Thyroid gland (tissue), 4 donors: Measurements from ENCODE around the gene MKNK1. TPM values are rescaled to one million over a fixed set of nuclear protein-coding genes. Genes with fewer than 3 reads are reported as not detected.

ENCODE experiments used
- DNase-seq, 2 donors: peaks; one replicate each; pipeline ENCODE4 v3.0.0-alpha.2; 2019
- H3K27ac ChIP-seq, 3 donors: fragments of 200-600 bp; sonication (generic); 1 replicate in 2 of 3; 2 replicates in 1 of 3; pipeline ENCODE4 v1.5.1; 2016 to 2019; ENCODE audit warnings: mild to moderate bottlenecking in 1 of 3, moderate library complexity in 1 of 3
- H3K27me3 ChIP-seq: fragments of 200-600 bp; sonication (generic); one replicate; pipeline ENCODE4 v1.5.1; 2019
- H3K36me3 ChIP-seq, 2 donors: fragments of 200-600 bp; sonication (generic); one replicate each; pipeline ENCODE4 v1.5.1; 2016 to 2019
- H3K4me1 ChIP-seq, 2 donors: fragments of 200-600 bp; sonication (generic); one replicate each; pipeline ENCODE4 v1.5.1; 2017 to 2019
- H3K4me3 ChIP-seq, 3 donors: fragments of 200-600 bp; sonication (generic); replicated peaks in 1 of 3; 1 replicate in 2 of 3; 2 replicates in 1 of 3; pipeline ENCODE4 v1.5.1; 2016; ENCODE audit warnings: mild to moderate bottlenecking in 1 of 3
- H3K9me3 ChIP-seq: fragments of 200-600 bp; sonication (generic); one replicate; pipeline ENCODE4 v1.5.1; 2017
- CTCF ChIP-seq, 6 experiments: fragments of 200-600 bp in 3 of 6; fragments of 450-650 bp in 3 of 6; sonication (generic) in 3 of 6; IDR thresholded peaks; one replicate each; pipeline ENCODE4 v1.5.1; 2016 to 2019; ENCODE audit warnings: antibody characterized with exemption in 6 of 6, mild to moderate bottlenecking in 2 of 6, inconsistent platforms in 1 of 6, moderate library complexity in 1 of 6
- POLR2A ChIP-seq, 2 donors: fragments of 450-650 bp; IDR thresholded peaks; one replicate each; pipeline ENCODE4 v1.6.1; 2017; ENCODE audit warnings: antibody characterized with exemption in 2 of 2, mild to moderate bottlenecking in 2 of 2, moderate library complexity in 1 of 2
- whole genome bisulfite sequencing, 2 donors: methylation state at CpG; one replicate each; pipeline ENCODE4 v1.1.5; 2017; 5-methylcytosine and 5-hydroxymethylcytosine counted together
- intact Hi-C: fragments of 100-400 bp; cut with DNase I; formaldehyde crosslinking; loops from one replicate; pipeline ENCODE4 v1.15.1; 2023
- total RNA-seq, 4 donors: library from RNA; depleted of rRNA; stranded (reverse); fragments of >200 nt; gene quantifications; one replicate each; pipeline ENCODE4 v1.2.3, GENCODE V29; 2016

The MKNK1 gene
- total RNA-seq, 4 donors from 2014 or later: 20.8 to 29.6 (median 23.4) TPM

DNA sequence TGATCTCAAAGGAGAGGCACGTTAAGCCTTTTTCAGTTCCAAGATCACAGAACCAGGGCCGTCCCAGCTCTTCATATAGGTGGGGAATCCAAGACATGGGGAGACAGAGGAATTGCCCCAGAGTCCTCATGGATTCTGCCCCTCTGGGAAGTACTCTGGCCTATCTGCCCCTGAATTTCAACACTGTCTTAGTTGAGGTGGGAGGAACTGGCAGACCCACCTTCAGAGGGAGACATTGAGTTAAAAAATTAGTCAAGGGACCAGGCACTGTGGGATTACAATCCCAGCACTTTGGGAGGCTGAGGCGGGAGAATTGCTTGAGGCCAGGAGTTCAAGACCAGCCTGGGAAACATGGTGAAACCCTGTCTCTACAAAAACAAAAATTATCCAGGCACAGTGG lies 50.6 kb downstream of the MKNK1 start:
- WGBS, 2 donors: 88 to 97% methylated on average over 3 of the region's 3 CpGs
- intact Hi-C loops: no loop called here
- Histone ChIP-seq H3K4me1 (no peaks in the 10 kb centered on the region), H3K9me3 (no peaks in the 10 kb centered on the region), H3K27me3 (no peaks in the 10 kb centered on the region), H3K4me3 (no peak overlapping the region), H3K36me3 (no peaks in the 10 kb centered on the region), H3K27ac (no peak overlapping the region)
- no peak for TF ChIP-seq CTCF (IDR thresholded peaks at IDR 0.05)
- no peak for TF ChIP-seq POLR2A (IDR thresholded peaks at IDR 0.05)
- no peak for DNase-seq

- Histone ChIP-seq H3K27me3 (no peaks in the 10 kb centered on the region), H3K4me1 (no peaks in the 10 kb centered on the region), H3K4me3 (no peak overlapping the region), H3K36me3 (no peaks in the 10 kb centered on the region), H3K27ac (no peak overlapping the region), H3K9me3 (no peaks in the 10 kb centered on the region)
- no peak for DNase-seq
- intact Hi-C loops: no loop called here
- TF ChIP-seq CTCF (IDR thresholded peaks at IDR 0.05) (no peak), POLR2A (IDR thresholded peaks at IDR 0.05) (no peak)
- WGBS, 2 donors: 88 to 92% methylated on average over 9 to 10 of the region's 10 CpGs
Measured at GRCh38 chr1:46552357-46553237, 51.5 kb downstream of the MKNK1 start.

GRCh38 chr1:46551597-46552095 lies 52.4 kb downstream of the MKNK1 start, which contains the start of gene KNCN:
KNCN (minus strand) TSS chr1:46551647; CDS start chr1:46551215, 432 bp downstream.
- TF ChIP-seq POLR2A (IDR thresholded peaks at IDR 0.05) (no peak), CTCF (IDR thresholded peaks at IDR 0.05) (no peak)
- Histone ChIP-seq H3K4me3 (no peak within 1 kb of the TSS), H3K27me3 (no peaks in the 10 kb centered on the region), H3K36me3 (no peaks in the 10 kb centered on the region), H3K9me3 (no peaks in the 10 kb centered on the region), H3K4me1 (no peaks in the 10 kb centered on the region), H3K27ac (no peak within 1 kb of the TSS)
- WGBS, 2 donors: 53 to 70% methylated on average over 2 to 6 of the region's 6 CpGs
- intact Hi-C loops: no loop called here
- DNase-seq: no peak

DNA sequence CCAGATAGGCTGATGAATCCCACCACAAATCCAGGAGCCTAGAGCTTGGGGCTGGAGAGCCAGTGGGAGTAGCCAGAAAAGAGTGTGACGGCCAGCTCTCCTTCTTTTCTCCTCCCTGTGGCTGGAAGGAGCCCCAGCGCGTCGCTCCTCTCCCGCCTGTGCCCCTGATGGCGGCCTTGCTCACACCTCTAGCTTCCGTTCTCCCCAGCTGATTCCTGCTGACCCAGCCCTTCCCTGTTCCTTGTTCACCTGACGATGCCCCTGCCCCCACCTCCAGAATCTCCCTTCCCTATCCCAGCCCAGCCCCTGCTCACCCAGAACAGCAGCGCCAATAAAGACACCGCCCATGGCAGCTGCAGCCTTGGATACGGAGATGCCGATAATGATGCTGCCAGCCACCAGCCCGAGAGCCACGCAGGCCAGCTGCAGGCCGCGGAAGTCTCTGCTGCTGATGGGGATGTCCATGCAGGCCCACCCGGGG lies 53.3 kb downstream of the MKNK1 start:
- Histone ChIP-seq H3K36me3 (no peaks in the 10 kb centered on the region), H3K27ac (no peak overlapping the region), H3K27me3 (no peaks in the 10 kb centered on the region), H3K4me1 (no peaks in the 10 kb centered on the region), H3K4me3 (no peak overlapping the region), H3K9me3 (no peaks in the 10 kb centered on the region)
- no peak for DNase-seq
- intact Hi-C loops: no loop called here
- TF ChIP-seq POLR2A (IDR thresholded peaks at IDR 0.05): no peak
- TF ChIP-seq CTCF (IDR thresholded peaks at IDR 0.05): no peak
- WGBS, 2 donors: 63 to 72% methylated on average over 17 of the region's 17 CpGs
